ENCODE measurements around the gene NBEAL1. TPM values are rescaled to one million over a fixed set of nuclear protein-coding genes. Genes with fewer than 3 reads are reported as not detected.
"Not testable (repeated sequence)": the region's sequence is repeated elsewhere in the genome, so short reads cannot be mapped to it uniquely, and the experiment has no call there.

Gene NBEAL1
- total RNA-seq, 4 donors from 2014 or later = 33.3 to 51.6 (median 48.4) TPM

GRCh38 chr2:203045867-203046266 lies 31.2 kb downstream of the NBEAL1 start:
- WGBS, 2 donors = 93 to 100% methylated on average over 1 of the region's 1 CpG
- no peaks in the 10 kb centered on the region for H3K9me3 ChIP-seq
- peaks cover 0 to 66% (median 0%) of the 10 kb centered on the region in 3 donors for H3K36me3 ChIP-seq

GRCh38 chr2:203052539-203052938 lies 37.9 kb downstream of the NBEAL1 start:
- DNase-seq (ENCODE audit: low spot score in 2 of 2) = no peak
- H3K9me3 ChIP-seq = no peaks in the 10 kb centered on the region
- peaks cover 0 to 65% (median 0%) of the 10 kb centered on the region in 3 donors for H3K36me3 ChIP-seq
- H3K27ac ChIP-seq = no peak overlapping the region
- no peak for TF ChIP-seq EP300 (IDR thresholded peaks at IDR 0.05)
- TF ChIP-seq CTCF (IDR thresholded peaks at IDR 0.05) = no peak
- TF ChIP-seq POLR2A (IDR thresholded peaks at IDR 0.05) = no peak
- no peaks in the 10 kb centered on the region for H3K27me3 ChIP-seq
- H3K4me3 ChIP-seq = no peak overlapping the region
- WGBS, 2 donors = 96 to 97% methylated on average over 3 of the region's 3 CpGs
- no peaks in the 10 kb centered on the region for H3K4me1 ChIP-seq

More at GRCh38 chr2:203045867-203046266, 31.2 kb downstream of the NBEAL1 start:
- DNase-seq (ENCODE audit: low spot score in 2 of 2) = no peak
- Histone ChIP-seq H3K4me3 (no peak overlapping the region), H3K27ac (no peak overlapping the region), H3K27me3 (no peaks in the 10 kb centered on the region), H3K4me1 (no peaks in the 10 kb centered on the region)
- no peak for TF ChIP-seq EP300 (IDR thresholded peaks at IDR 0.05)
- TF ChIP-seq POLR2A (IDR thresholded peaks at IDR 0.05) = no peak
- no peak for TF ChIP-seq CTCF (IDR thresholded peaks at IDR 0.05)

- no peak for TF ChIP-seq CTCF (IDR thresholded peaks at IDR 0.05)
- TF ChIP-seq POLR2A (IDR thresholded peaks at IDR 0.05) = no peak
- TF ChIP-seq EP300 (IDR thresholded peaks at IDR 0.05) = no peak
- Histone ChIP-seq H3K27ac (no peak overlapping the region), H3K4me1 (no peaks in the 10 kb centered on the region), H3K36me3 (peaks cover 0 to 70% (median 3%) of the 10 kb centered on the region in 3 donors), H3K9me3 (no peaks in the 10 kb centered on the region), H3K4me3 (no peak overlapping the region), H3K27me3 (no peaks in the 10 kb centered on the region)
- WGBS, 2 donors = 92% methylated on average over 5 of the region's 5 CpGs
- DNase-seq (ENCODE audit: low spot score in 2 of 2) = no peak
These were observed 45.0 kb downstream of the NBEAL1 start for GRCh38 chr2:203059567-203060240.

DNA sequence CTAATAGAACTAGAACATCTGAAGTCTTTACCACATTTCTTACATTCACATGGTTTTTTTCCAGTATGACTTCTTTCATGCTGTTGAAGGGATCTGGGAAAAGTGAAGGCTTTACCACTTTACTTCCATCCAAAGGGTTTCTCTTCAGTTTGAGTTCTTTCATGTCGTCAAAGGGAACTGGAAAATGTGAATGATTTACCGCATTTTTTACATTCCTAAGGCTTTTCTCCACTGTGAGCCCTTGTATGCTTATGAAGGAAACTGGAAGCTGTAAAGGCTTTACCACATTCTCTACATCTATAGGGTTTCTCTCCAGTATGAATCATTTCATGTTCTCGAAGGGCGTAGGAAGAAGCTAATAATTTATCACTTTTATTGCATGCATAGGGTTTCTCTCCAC lies 46.7 kb downstream of the NBEAL1 start:
- DNase-seq (ENCODE audit: low spot score in 2 of 2) = no peak
- H3K4me3 ChIP-seq = no peak overlapping the region
- peaks cover 0 to 71% (median 3%) of the 10 kb centered on the region in 3 donors for H3K36me3 ChIP-seq
- H3K9me3 ChIP-seq = no peaks in the 10 kb centered on the region
- WGBS, 2 donors = 44 to 45% methylated on average over 4 of the region's 4 CpGs
- TF ChIP-seq EP300 (IDR thresholded peaks at IDR 0.05) = no peak
- TF ChIP-seq CTCF (IDR thresholded peaks at IDR 0.05) = no peak
- TF ChIP-seq POLR2A (IDR thresholded peaks at IDR 0.05) = no peak
- H3K4me1 ChIP-seq = no peaks in the 10 kb centered on the region
- no peaks in the 10 kb centered on the region for H3K27me3 ChIP-seq
- peak overlapping the region in 1 of 4 donors; percentile 19 for H3K27ac ChIP-seq

DNA sequence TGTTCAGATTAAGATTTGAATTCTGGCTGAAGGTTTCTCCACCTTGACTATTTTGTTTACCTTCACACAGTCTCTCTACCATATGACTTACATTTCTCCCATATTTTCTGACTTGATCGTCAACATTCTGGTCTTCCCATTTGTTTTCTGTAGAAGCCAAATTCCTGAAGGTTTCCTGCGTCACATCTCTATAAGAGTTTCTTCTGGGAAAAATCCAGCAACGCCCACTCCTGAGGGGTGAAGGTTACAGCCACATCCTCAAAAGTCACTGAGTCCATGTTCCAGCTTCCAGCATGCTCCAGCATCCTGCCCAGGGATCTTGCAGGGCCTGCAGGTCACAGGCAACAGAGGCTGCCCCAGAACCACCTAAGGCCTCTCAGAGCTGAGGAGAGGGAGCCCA lies 47.5 kb downstream of the NBEAL1 start:
- TF ChIP-seq POLR2A (IDR thresholded peaks at IDR 0.05) (no peak), EP300 (IDR thresholded peaks at IDR 0.05) (no peak), CTCF (IDR thresholded peaks at IDR 0.05) (no peak)
- no peak for DNase-seq (ENCODE audit: low spot score in 2 of 2)
- Histone ChIP-seq H3K9me3 (no peaks in the 10 kb centered on the region), H3K36me3 (peaks cover 0 to 73% (median 3%) of the 10 kb centered on the region in 3 donors), H3K27ac (no peak overlapping the region), H3K4me3 (no peak overlapping the region), H3K27me3 (no peaks in the 10 kb centered on the region), H3K4me1 (no peaks in the 10 kb centered on the region)
- WGBS, 2 donors = 62 to 73% methylated on average over 3 of the region's 3 CpGs

GRCh38 chr2:203066519-203067091 lies 51.9 kb downstream of the NBEAL1 start:
- peaks cover 0 to 82% (median 0%) of the 10 kb centered on the region in 3 donors for H3K36me3 ChIP-seq

More at GRCh38 chr2:203066519-203067091, 51.9 kb downstream of the NBEAL1 start:
- not testable (repeated sequence) for H3K9me3 ChIP-seq; DNase-seq (ENCODE audit: low spot score in 2 of 2); H3K27ac ChIP-seq; H3K27me3 ChIP-seq; H3K4me1 ChIP-seq; H3K4me3 ChIP-seq
- WGBS, 2 donors = 95 to 97% methylated on average over 24 of the region's 36 CpGs

Measured in tibial nerve (tissue), 4 donors.